A673 (cell line): ENCODE data around the gene HCAR1. TPM values are rescaled to one million over a fixed set of nuclear protein-coding genes. Genes with fewer than 3 reads are reported as not detected.
A peak's percentile ranks its signal among the peaks of the same experiment; 100 is the strongest.
"Not testable (repeated sequence)": the region's sequence is repeated elsewhere in the genome, so short reads cannot be mapped to it uniquely, and the experiment has no call there.

Experiments
- BruUV-seq: library from RNA; stranded (reverse); fragments of 400-500 nt; replicated peaks from 2 replicates; lab custom pipeline; 2021; lab: Mats Ljungman, UMichigan
- CTCF ChIA-PET: fragments of 300-600 bp; sonication (Branson Sonifier 250); formaldehyde crosslinking; loops from one replicate; lab custom pipeline; 2022; ENCODE audit warnings: antibody characterized with exemption; lab: Charles Lee
- POLR2A ChIA-PET: fragments of 300-600 bp; sonication (Branson Sonifier 250); formaldehyde crosslinking; loops from one replicate; lab custom pipeline; 2022; ENCODE audit warnings: antibody characterized with exemption; ENCODE audit not compliant: low non-redundant PET; lab: Charles Lee
- DNase-seq: peaks from one replicate; pipeline ENCODE4 v3.0.0-alpha.2; 2015; ENCODE audit warnings: low spot score
- H3K27ac ChIP-seq: fragments of 200-600 bp; sonication (generic); 2 replicates; pipeline ENCODE4 v1.5.1; 2016; ENCODE audit warnings: mixed run types, low read depth, mild to moderate bottlenecking, mixed read lengths, antibody characterized with exemption, low read length; ENCODE audit not compliant: poor library complexity, severe bottlenecking
- H3K27me3 ChIP-seq: fragments of 200-600 bp; sonication (generic); replicated peaks from 2 replicates; pipeline ENCODE4 v1.6.1; 2017; ENCODE audit warnings: mixed run types, low read depth, mild to moderate bottlenecking, mixed read lengths, antibody characterized with exemption, low read length; ENCODE audit not compliant: insufficient read depth, poor library complexity
- H3K36me3 ChIP-seq: fragments of 200-600 bp; sonication (generic); 2 replicates; pipeline ENCODE4 v1.6.1; 2016; ENCODE audit warnings: mixed run types, mild to moderate bottlenecking, mixed read lengths, antibody characterized with exemption, low read length; ENCODE audit not compliant: insufficient read depth, poor library complexity, severe bottlenecking
- H3K4me1 ChIP-seq: fragments of 200-600 bp; sonication (generic); 2 replicates; pipeline ENCODE4 v1.6.1; 2017; ENCODE audit warnings: mixed run types, mild to moderate bottlenecking, mixed read lengths, antibody characterized with exemption, low read length; ENCODE audit not compliant: insufficient read depth, poor library complexity, severe bottlenecking
- H3K4me3 ChIP-seq: fragments of 200-600 bp; sonication (generic); 2 replicates; pipeline ENCODE4 v1.5.1; 2016; ENCODE audit warnings: low read depth, mixed run types, mild to moderate bottlenecking, mixed read lengths, low read length; ENCODE audit not compliant: poor library complexity, severe bottlenecking
- H3K9me3 ChIP-seq: fragments of 200-600 bp; sonication (generic); 2 replicates; pipeline ENCODE4 v1.6.1; 2016; ENCODE audit warnings: mixed run types, low read depth, mild to moderate bottlenecking, mixed read lengths, antibody characterized with exemption, low read length; ENCODE audit not compliant: poor library complexity, severe bottlenecking
- intact Hi-C: fragments of 100-400 bp; cut with micrococcal nuclease; formaldehyde crosslinking; loops from one replicate; pipeline ENCODE4 v1.10.0; 2022; ENCODE audit not compliant: unreplicated experiment
- total RNA-seq: library from RNA; stranded (reverse); gene quantifications from 2 replicates; pipeline ENCODE4 v1.2.3, GENCODE V29; 2021

The HCAR1 gene
- total RNA-seq, 1 experiment from 2014 or later, result 1.9 TPM

- intact Hi-C loops, CTCF ChIA-PET, H3K27me3 ChIP-seq, BruUV-seq, DNase-seq, H3K9me3 ChIP-seq, H3K36me3 ChIP-seq, H3K27ac ChIP-seq, POLR2A ChIA-PET, H3K4me3 ChIP-seq: not testable (repeated sequence)
- peaks cover 20% of the 10 kb centered on the region for H3K4me1 ChIP-seq
These were observed 26.8 kb downstream of the HCAR1 start for GRCh38 chr12:122703841-122704240.

GRCh38 chr12:122702890-122703611 is 27.6 kb downstream of the HCAR1 start, which contains the start of gene HCAR2:
Gene HCAR2 (minus strand): TSS chr12:122703357. CDS start chr12:122703283, 74 bp downstream.
- POLR2A ChIA-PET, H3K4me3 ChIP-seq, DNase-seq, intact Hi-C loops, BruUV-seq, CTCF ChIA-PET, H3K9me3 ChIP-seq, H3K36me3 ChIP-seq, H3K27me3 ChIP-seq: not testable (repeated sequence)
- H3K4me1 ChIP-seq, result peaks cover 20% of the 10 kb centered on the region
- peak within 1 kb of the TSS; percentile 73 for H3K27ac ChIP-seq

GRCh38 chr12:122701481-122701880 is 29.2 kb downstream of the HCAR1 start:
- H3K4me1 ChIP-seq, result peaks cover 20% of the 10 kb centered on the region
- POLR2A ChIA-PET, H3K27me3 ChIP-seq, intact Hi-C loops, H3K9me3 ChIP-seq, H3K4me3 ChIP-seq, BruUV-seq, H3K36me3 ChIP-seq, CTCF ChIA-PET: not testable (repeated sequence)
- peak overlapping the region; percentile 73 for H3K27ac ChIP-seq
- DNase-seq, result peak; percentile 83

GRCh38 chr12:122700038-122700710 is 30.5 kb downstream of the HCAR1 start:
- intact Hi-C loops, DNase-seq, POLR2A ChIA-PET, H3K4me3 ChIP-seq, H3K27ac ChIP-seq, BruUV-seq, H3K36me3 ChIP-seq, H3K9me3 ChIP-seq, CTCF ChIA-PET, H3K27me3 ChIP-seq: not testable (repeated sequence)
- H3K4me1 ChIP-seq, result peaks cover 20% of the 10 kb centered on the region

- POLR2A ChIA-PET, H3K27me3 ChIP-seq, H3K27ac ChIP-seq, H3K36me3 ChIP-seq, intact Hi-C loops, BruUV-seq, H3K4me3 ChIP-seq, CTCF ChIA-PET, DNase-seq, H3K9me3 ChIP-seq, H3K4me1 ChIP-seq: not testable (repeated sequence)
These were observed 33.7 kb downstream of the HCAR1 start for GRCh38 chr12:122696922-122697321.
